Osteoblast (primary cell): ENCODE results near the gene KRT15. TPM values are rescaled to one million over a fixed set of nuclear protein-coding genes. Genes with fewer than 3 reads are reported as not detected.

ENCODE experiments used
- DNase-seq: peaks from one replicate; pipeline ENCODE4 v3.0.0; 2011; ENCODE audit warnings: low spot score, mixed read lengths; ENCODE audit not compliant: insufficient read length; ENCODE audit errors: missing footprints
- H2AFZ ChIP-seq: 2 replicates; pipeline ENCODE4 v1.6.0; 2011; ENCODE audit warnings: mild to moderate bottlenecking, low read length
- H3K27ac ChIP-seq: 2 replicates; pipeline ENCODE4 v1.5.1; 2011; ENCODE audit warnings: mild to moderate bottlenecking, low read depth, low read length, moderate library complexity
- H3K27me3 ChIP-seq: 2 replicates; pipeline ENCODE4 v1.6.0; 2012; ENCODE audit warnings: mild to moderate bottlenecking, control low read depth, inconsistent platforms, low read length, moderate library complexity; ENCODE audit not compliant: insufficient read depth
- H3K36me3 ChIP-seq: 2 replicates; pipeline ENCODE4 v1.5.1; 2011; ENCODE audit warnings: mild to moderate bottlenecking, low read length, control low read depth, moderate library complexity; ENCODE audit not compliant: insufficient read depth
- H3K4me1 ChIP-seq: 2 replicates; pipeline ENCODE4 v1.5.1; 2011; ENCODE audit warnings: mild to moderate bottlenecking, low read length, control low read depth, moderate library complexity; ENCODE audit not compliant: insufficient read depth
- H3K4me2 ChIP-seq: 2 replicates; pipeline ENCODE4 v1.6.0; 2011; ENCODE audit warnings: mild to moderate bottlenecking, low read length; ENCODE audit not compliant: insufficient read depth
- H3K4me3 ChIP-seq: fragments of 200-600 bp; sonication (generic); 3 replicates; pipeline ENCODE4 v1.5.1; 2012; ENCODE audit warnings: mild to moderate bottlenecking, low read length, inconsistent platforms; ENCODE audit not compliant: insufficient read depth
- H3K79me2 ChIP-seq: 2 replicates; pipeline ENCODE4 v1.6.0; 2012; ENCODE audit warnings: mild to moderate bottlenecking, low read length, control low read depth, inconsistent platforms; ENCODE audit not compliant: insufficient read depth
- H3K9me3 ChIP-seq: 2 replicates; pipeline ENCODE4 v1.5.1; 2011; ENCODE audit warnings: low read depth, low read length, control low read depth
- H4K20me1 ChIP-seq: 2 replicates; pipeline ENCODE4 v1.6.0; 2012; ENCODE audit warnings: mild to moderate bottlenecking, low read length, control low read depth; ENCODE audit not compliant: insufficient read depth
- total RNA-seq: library from RNA; depleted of rRNA; stranded (reverse); fragments of >200 nt; gene quantifications from 2 replicates; pipeline ENCODE4 v1.2.3, GENCODE V29; 2012
- TF ChIP-seq, protein P1 (sequence below): IDR thresholded peaks from 2 replicates; pipeline ENCODE4 v1.5.1; 2011; ENCODE audit warnings: mild to moderate bottlenecking, low read depth, low read length, moderate library complexity; ENCODE audit errors: extremely low read depth

Gene KRT15
- total RNA-seq, 1 donor, result 0.72 TPM

DNA sequence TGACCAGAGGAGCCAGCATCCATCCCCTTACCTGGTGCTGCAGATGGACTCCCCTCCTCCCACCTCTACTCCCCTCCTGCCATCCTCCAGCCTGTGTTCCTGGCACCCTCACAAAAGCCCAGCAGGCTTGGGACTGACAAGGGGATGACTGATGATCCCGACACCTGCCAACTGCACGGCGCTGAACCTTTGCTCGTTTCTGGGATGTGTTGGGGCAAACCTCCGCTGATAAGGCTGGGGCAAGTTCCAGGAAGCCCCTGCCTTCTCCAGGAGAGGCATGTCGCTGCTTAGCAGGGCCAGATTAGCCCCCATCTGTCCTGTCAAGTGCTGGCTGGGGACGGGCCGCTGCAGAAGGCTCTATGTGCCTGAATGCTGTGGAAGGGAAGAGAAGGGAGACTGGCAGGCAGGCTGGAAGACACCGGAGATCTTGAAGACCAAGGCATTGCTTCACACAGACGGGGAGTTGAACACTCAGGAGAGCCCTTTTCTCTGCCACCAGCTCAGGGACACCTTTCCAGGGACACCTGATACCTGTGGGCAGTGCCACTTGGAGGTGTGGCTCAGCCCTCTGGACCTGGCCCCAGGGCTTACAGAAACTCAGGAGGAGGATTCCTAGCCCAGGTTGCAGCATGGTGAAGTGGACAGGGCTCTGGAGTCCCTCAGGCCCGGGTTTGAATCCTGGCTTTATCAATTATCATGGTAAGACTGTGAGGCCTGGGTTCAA lies 973 bp upstream of the KRT15 start:
- Histone ChIP-seq H3K9me3 (no peaks in the 10 kb centered on the region), H2AFZ (peak overlapping the region; percentile 10), H3K27me3 (no peaks in the 10 kb centered on the region), H3K79me2 (no peaks in the 10 kb centered on the region), H3K4me2 (no peak overlapping the region), H3K36me3 (no peaks in the 10 kb centered on the region), H3K27ac (no peak overlapping the region), H4K20me1 (no peaks in the 10 kb centered on the region), H3K4me3 (no peak overlapping the region), H3K4me1 (peaks cover 18% of the 10 kb centered on the region)
- TF ChIP-seq, protein P1, sequence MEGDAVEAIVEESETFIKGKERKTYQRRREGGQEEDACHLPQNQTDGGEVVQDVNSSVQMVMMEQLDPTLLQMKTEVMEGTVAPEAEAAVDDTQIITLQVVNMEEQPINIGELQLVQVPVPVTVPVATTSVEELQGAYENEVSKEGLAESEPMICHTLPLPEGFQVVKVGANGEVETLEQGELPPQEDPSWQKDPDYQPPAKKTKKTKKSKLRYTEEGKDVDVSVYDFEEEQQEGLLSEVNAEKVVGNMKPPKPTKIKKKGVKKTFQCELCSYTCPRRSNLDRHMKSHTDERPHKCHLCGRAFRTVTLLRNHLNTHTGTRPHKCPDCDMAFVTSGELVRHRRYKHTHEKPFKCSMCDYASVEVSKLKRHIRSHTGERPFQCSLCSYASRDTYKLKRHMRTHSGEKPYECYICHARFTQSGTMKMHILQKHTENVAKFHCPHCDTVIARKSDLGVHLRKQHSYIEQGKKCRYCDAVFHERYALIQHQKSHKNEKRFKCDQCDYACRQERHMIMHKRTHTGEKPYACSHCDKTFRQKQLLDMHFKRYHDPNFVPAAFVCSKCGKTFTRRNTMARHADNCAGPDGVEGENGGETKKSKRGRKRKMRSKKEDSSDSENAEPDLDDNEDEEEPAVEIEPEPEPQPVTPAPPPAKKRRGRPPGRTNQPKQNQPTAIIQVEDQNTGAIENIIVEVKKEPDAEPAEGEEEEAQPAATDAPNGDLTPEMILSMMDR, result no peak
- no peak for DNase-seq

DNA sequence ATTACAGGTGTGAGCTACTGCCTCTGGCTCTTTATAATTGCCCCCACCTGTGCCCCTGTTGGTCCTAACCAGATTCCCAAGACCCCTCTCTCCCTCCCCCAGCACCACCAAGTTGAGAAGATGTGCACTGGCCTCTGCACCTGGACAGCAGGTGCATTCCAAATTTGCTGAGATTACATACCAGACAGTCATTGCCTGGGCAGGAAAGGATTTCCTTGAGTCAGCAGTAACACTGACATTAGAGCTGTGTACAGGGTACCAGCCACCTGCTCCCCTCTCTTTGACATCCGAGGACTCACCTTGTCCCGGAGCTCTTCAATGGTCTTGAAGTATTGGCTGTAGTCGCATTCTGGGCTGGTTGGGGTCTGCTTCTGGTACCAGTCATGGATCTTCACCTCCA lies 659 bp downstream of the KRT15 start:
- H3K79me2 ChIP-seq, result no peaks in the 10 kb centered on the region
- no peak overlapping the region for H3K27ac ChIP-seq
- no peaks in the 10 kb centered on the region for H3K9me3 ChIP-seq

DNA sequence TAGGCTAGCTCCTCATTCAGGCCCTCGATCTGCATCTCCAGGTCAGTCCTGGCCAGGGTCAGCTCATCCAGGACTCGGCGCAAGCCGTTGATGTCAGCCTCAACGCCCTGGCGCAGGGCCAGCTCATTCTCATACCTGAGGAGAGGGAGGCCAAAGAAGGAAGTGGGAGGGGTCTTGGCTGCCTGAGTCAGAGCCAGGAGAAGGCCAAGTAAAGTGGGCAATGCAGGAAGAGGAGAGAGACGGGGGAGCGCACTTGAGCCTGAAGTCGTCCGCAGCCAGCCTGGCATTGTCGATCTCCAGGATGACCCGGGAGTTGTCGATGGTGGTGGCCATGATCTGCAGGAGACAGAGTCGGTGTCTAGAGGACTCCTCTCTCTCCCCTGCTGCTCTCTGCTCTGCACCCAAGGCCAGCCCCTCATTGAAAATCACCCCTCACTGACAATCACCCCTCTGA lies 1.8 kb downstream of the KRT15 start:
- H3K27ac ChIP-seq, result no peak overlapping the region
- no peaks in the 10 kb centered on the region for H3K27me3 ChIP-seq
- TF ChIP-seq, protein P1, result no peak
- H3K4me3 ChIP-seq, result no peak overlapping the region
- no peak overlapping the region for H2AFZ ChIP-seq
- no peaks in the 10 kb centered on the region for H3K36me3 ChIP-seq
- H3K4me2 ChIP-seq, result no peak overlapping the region
- H3K4me1 ChIP-seq, result peaks cover 11% of the 10 kb centered on the region
- no peaks in the 10 kb centered on the region for H4K20me1 ChIP-seq
- DNase-seq, result no peak
- H3K79me2 ChIP-seq, result no peaks in the 10 kb centered on the region
- no peaks in the 10 kb centered on the region for H3K9me3 ChIP-seq

More for the DNA sequence above, 659 bp downstream of the KRT15 start:
- no peak for DNase-seq
- Histone ChIP-seq H3K4me1 (peaks cover 18% of the 10 kb centered on the region), H2AFZ (no peak overlapping the region), H4K20me1 (no peaks in the 10 kb centered on the region), H3K27me3 (no peaks in the 10 kb centered on the region), H3K4me2 (no peak overlapping the region), H3K36me3 (no peaks in the 10 kb centered on the region), H3K4me3 (no peak overlapping the region)
- TF ChIP-seq, protein P1, result no peak

DNA sequence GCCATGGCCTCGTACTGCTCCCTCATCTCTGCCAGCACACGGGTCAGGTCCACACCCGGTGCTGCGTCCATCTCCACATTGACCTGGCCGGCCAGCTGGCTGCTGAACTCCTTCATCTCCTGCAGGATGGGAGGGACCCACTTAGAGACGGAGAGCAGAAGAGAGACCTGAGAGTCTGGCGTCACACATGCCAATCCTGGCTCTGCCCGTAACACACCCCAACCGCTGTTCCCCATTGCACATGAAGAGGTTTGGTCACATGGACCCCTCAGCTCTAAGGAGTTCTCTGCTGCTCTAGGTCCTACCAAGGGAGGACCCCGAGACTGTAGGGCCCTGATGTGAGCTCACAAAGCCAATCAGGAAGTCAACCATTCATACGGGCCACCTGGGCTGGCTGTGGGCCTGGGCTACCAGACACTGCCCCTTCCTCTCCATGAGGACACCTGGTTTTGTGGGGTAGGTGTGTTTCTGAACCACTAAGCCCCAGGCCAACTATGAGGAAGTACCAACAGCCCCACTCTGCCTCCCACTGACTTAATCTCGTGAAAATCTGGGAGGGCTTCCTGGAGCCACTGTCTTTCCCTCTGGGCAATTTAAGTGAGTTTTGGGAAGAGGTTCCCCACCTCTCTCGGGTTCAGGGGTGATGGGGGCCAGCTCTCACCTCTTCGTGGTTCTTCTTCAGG lies 2.4 kb downstream of the KRT15 start:
- TF ChIP-seq, protein P1, result no peak
- H3K9me3 ChIP-seq, result no peaks in the 10 kb centered on the region
- no peaks in the 10 kb centered on the region for H3K27me3 ChIP-seq
- H4K20me1 ChIP-seq, result no peaks in the 10 kb centered on the region
- H2AFZ ChIP-seq, result no peak overlapping the region
- no peak overlapping the region for H3K27ac ChIP-seq
- H3K4me2 ChIP-seq, result no peak overlapping the region
- peaks cover 6% of the 10 kb centered on the region for H3K4me1 ChIP-seq
- DNase-seq, result no peak
- no peaks in the 10 kb centered on the region for H3K79me2 ChIP-seq
- no peaks in the 10 kb centered on the region for H3K36me3 ChIP-seq
- no peak overlapping the region for H3K4me3 ChIP-seq
